SK-N-SH (cell line): ENCODE data around the gene DSG2. TPM values are rescaled to one million over a fixed set of nuclear protein-coding genes. Genes with fewer than 3 reads are reported as not detected.

Experiments
- CTCF ChIA-PET: fragments of 300-600, 350-600 bp; formaldehyde crosslinking; extraction: SDS; loops from one replicate; lab custom pipeline; 2021; lab: Yijun Ruan, JAX
- POLR2A ChIA-PET: fragments of 350-600 bp; sonication (Branson Sonifier 250); formaldehyde crosslinking; extraction: SDS; loops from one replicate; lab custom pipeline; 2020; ENCODE audit warnings: antibody characterized with exemption, inconsistent platforms; lab: Yijun Ruan, JAX
- DNase-seq: peaks from one replicate; pipeline ENCODE4 v3.0.0; 2012
- H2AFZ ChIP-seq: fragments of 200-600 bp; sonication (generic); 2 replicates; pipeline ENCODE4 v1.8.1; 2016; ENCODE audit warnings: antibody characterized with exemption, mild to moderate bottlenecking, low read depth
- H3F3A ChIP-seq: fragments of 200-600 bp; sonication (generic); replicated peaks from 2 replicates; pipeline ENCODE3; 2016; ENCODE audit warnings: antibody characterized with exemption, mild to moderate bottlenecking; ENCODE audit not compliant: insufficient read depth
- H3K27ac ChIP-seq, 2 experiments: fragments of 200-500 bp in 1 of 2; fragments of 200-600 bp in 1 of 2; sonication (Bioruptor generic) in 1 of 2; sonication (generic), shearing (Covaris generic) in 1 of 2; 2 replicates each; pipeline versions ENCODE4 v1.5.1 to v1.6.1; 2014 to 2016; ENCODE audit warnings: low read depth in 2 of 2, inconsistent platforms in 1 of 2, low read length in 1 of 2, mild to moderate bottlenecking in 1 of 2, mixed read lengths in 1 of 2
- H3K27me3 ChIP-seq: fragments of 200-600 bp; sonication (generic), shearing (Covaris generic); 2 replicates; pipeline ENCODE4 v1.6.1; 2016; ENCODE audit warnings: mixed run types; ENCODE audit not compliant: insufficient read depth
- H3K36me3 ChIP-seq, 2 experiments: fragments of 200-500 bp in 1 of 2; fragments of 200-600 bp in 1 of 2; sonication (Bioruptor generic) in 1 of 2; sonication (generic) in 1 of 2; replicated peaks in 1 of 2; 2 replicates each; pipeline versions ENCODE3 to v1.5.1; 2014 to 2016; ENCODE audit warnings: low read length in 1 of 2, mild to moderate bottlenecking in 1 of 2; ENCODE audit not compliant: insufficient read depth in 2 of 2, control insufficient read depth in 1 of 2
- H3K4me1 ChIP-seq, 2 experiments: fragments of 200-500 bp in 1 of 2; fragments of 200-600 bp in 1 of 2; sonication (Bioruptor generic) in 1 of 2; sonication (generic), shearing (Covaris generic) in 1 of 2; 2 replicates each; pipeline versions ENCODE4 v1.5.1 to v1.6.1; 2014 to 2016; ENCODE audit warnings: low read depth in 1 of 2, low read length in 1 of 2, mixed run types in 1 of 2; ENCODE audit not compliant: insufficient read depth in 2 of 2, control insufficient read depth in 1 of 2
- H3K4me2 ChIP-seq: fragments of 200-600 bp; sonication (generic), shearing (Covaris generic); 2 replicates; pipeline ENCODE4 v1.6.1; 2017; ENCODE audit warnings: mixed run types
- H3K4me3 ChIP-seq, 2 experiments: fragments of 200-500 bp in 1 of 2; fragments of 200-600 bp in 1 of 2; sonication (Bioruptor generic) in 1 of 2; sonication (generic), shearing (Covaris generic) in 1 of 2; 2 replicates each; pipeline versions ENCODE4 v1.5.1 to v1.8.1; 2014 to 2016; ENCODE audit warnings: low read depth in 2 of 2, inconsistent platforms in 1 of 2, low read length in 1 of 2, mild to moderate bottlenecking in 1 of 2, mixed read lengths in 1 of 2, moderate library complexity in 1 of 2
- H3K79me2 ChIP-seq: fragments of 200-600 bp; sonication (generic); 2 replicates; pipeline ENCODE4 v1.8.1; 2017; ENCODE audit warnings: mild to moderate bottlenecking; ENCODE audit not compliant: insufficient read depth
- H3K9ac ChIP-seq: fragments of 200-600 bp; sonication (generic); 2 replicates; pipeline ENCODE4 v1.6.1; 2017; ENCODE audit warnings: mixed run types
- H3K9me2 ChIP-seq: fragments of 200-600 bp; sonication (generic); 2 replicates; pipeline ENCODE4 v1.6.1; 2017; ENCODE audit warnings: mixed run types
- H3K9me3 ChIP-seq: fragments of 200-600 bp; sonication (generic); 2 replicates; pipeline ENCODE4 v1.6.1; 2017; ENCODE audit warnings: mixed run types, mild to moderate bottlenecking, moderate library complexity
- H4K20me1 ChIP-seq: fragments of 200-600 bp; sonication (generic); 2 replicates; pipeline ENCODE4 v1.6.1; 2017; ENCODE audit warnings: mild to moderate bottlenecking, mixed run types; ENCODE audit not compliant: insufficient read depth
- ELF1 ChIP-seq: IDR thresholded peaks from 2 replicates; pipeline ENCODE4 v1.4.0; 2012
- FOSL2 ChIP-seq: IDR thresholded peaks from 2 replicates; pipeline ENCODE4 v1.4.0; 2012; ENCODE audit warnings: low read depth, mild to moderate bottlenecking, moderate library complexity, borderline replicate concordance
- FOXM1 ChIP-seq: IDR thresholded peaks from 2 replicates; pipeline ENCODE4 v1.4.0; 2012; ENCODE audit warnings: low read depth, mild to moderate bottlenecking
- JUND ChIP-seq: IDR thresholded peaks from 2 replicates; pipeline ENCODE4 v1.4.0; 2012
- MEF2A ChIP-seq: IDR thresholded peaks from 2 replicates; pipeline ENCODE4 v1.4.0; 2012; ENCODE audit warnings: low read depth, borderline replicate concordance
- NFIC ChIP-seq: IDR thresholded peaks from 2 replicates; pipeline ENCODE4 v1.4.0; 2012; ENCODE audit warnings: borderline replicate concordance
- NRF1 ChIP-seq: IDR thresholded peaks from 2 replicates; pipeline ENCODE4 v1.6.1; 2012; ENCODE audit warnings: low read depth, mild to moderate bottlenecking, low read length
- SIN3A ChIP-seq: IDR thresholded peaks from 2 replicates; pipeline ENCODE4 v1.6.1; 2012; ENCODE audit warnings: low read depth, mild to moderate bottlenecking, low read length, moderate library complexity, borderline replicate concordance
- YY1 ChIP-seq: IDR thresholded peaks from 2 replicates; pipeline ENCODE4 v1.4.0; 2012; ENCODE audit warnings: low read depth, mild to moderate bottlenecking
- WGBS: methylation state at CpG from one replicate; pipeline ENCODE4 v1.1.6; 2017; ENCODE audit warnings: low lambda C conversion rate; 5-methylcytosine and 5-hydroxymethylcytosine counted together
- polyA plus RNA-seq, 3 experiments: library from polyadenylated mRNA; depleted of rRNA; stranded (reverse); fragments of >200 nt; gene quantifications; 2 replicates each; pipeline ENCODE4 v1.2.3, GENCODE V29; 2012
- TF ChIP-seq, protein P1 (sequence below): IDR thresholded peaks from 2 replicates; pipeline ENCODE4 v1.4.0; 2012; ENCODE audit warnings: low read depth, borderline replicate concordance
- TF ChIP-seq, protein P2 (sequence below): IDR thresholded peaks from 2 replicates; pipeline ENCODE4 v1.4.0; 2012; ENCODE audit warnings: low read depth
- TF ChIP-seq, protein P3 (sequence below): IDR thresholded peaks from 2 replicates; pipeline ENCODE4 v1.4.0; 2012; ENCODE audit warnings: low read depth, borderline replicate concordance

Gene DSG2
- polyA plus RNA-seq, 1 of the 3 experiments (the other 2 are of a cell fraction): not detected

- peaks cover 14% of the 10 kb centered on the region for H3K27me3 ChIP-seq
- ChIA-PET CTCF (no interaction called here), POLR2A (no interaction called here)
Observed at GRCh38 chr18:31451625-31452024, 46.4 kb upstream of the DSG2 start.

DNA sequence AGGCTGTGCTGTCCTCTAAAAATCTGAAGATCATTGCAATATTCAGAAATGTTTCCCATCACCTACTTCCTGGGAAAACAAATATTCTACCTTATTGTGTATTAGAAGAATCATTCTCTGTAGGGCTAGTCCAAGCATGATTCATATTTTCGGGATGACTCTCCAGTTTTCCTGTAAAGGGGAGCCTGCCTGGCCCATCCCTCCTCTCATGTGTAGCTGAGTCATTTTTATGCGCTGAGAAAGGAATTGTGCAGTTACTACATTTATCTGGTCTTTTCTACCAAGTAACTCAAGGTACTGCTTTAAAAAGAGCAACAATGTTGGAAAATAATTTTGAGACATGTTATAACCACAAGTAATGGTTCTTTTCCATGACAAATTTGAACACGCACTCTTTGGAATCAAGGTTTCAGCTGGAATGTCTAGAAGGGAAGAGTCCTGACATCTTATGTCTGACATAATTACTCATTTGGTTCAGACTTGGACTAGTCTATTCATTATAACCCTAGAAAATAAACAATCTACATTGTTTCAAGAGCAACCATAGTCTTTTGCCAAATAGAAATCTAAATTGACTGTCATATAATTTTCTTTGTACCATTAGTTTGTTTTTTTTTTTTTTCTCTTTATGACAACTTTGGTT is 43.8 kb upstream of the DSG2 start:
- H3K4me2 ChIP-seq: peak overlapping the region; percentile 8; the same call in 1 of the 2 replicates
- TF ChIP-seq SIN3A (no peak), FOXM1 (no peak), YY1 (no peak), FOSL2 (peak; percentile 80; the same call in 1 of the 2 replicates), NRF1 (no peak), MEF2A (no peak), JUND (peak; percentile 67), NFIC (no peak)
- no peaks in the 10 kb centered on the region for H3K9me3 ChIP-seq
- ChIA-PET POLR2A (no interaction called here), CTCF (interaction anchor here (0.8 kb wide), 1 partner anchor 40 kb away, joined by 3 read pairs; no protein-coding TSS in a partner anchor)
- no peaks in the 10 kb centered on the region for H3K4me1 ChIP-seq
- WGBS: 22% methylated on average over 3 of the region's 3 CpGs
- H3K36me3 ChIP-seq: no peaks in the 10 kb centered on the region
- DNase-seq: no peak
- H2AFZ ChIP-seq: peak overlapping the region; percentile 28; the same call in 1 of the 2 replicates
- H4K20me1 ChIP-seq: no peaks in the 10 kb centered on the region
- no peaks in the 10 kb centered on the region for H3K79me2 ChIP-seq
- H3K27ac ChIP-seq: peak overlapping the region in 1 of 2 experiments; percentile 34; a peak in 2 of 4 replicates
- H3F3A ChIP-seq: peaks cover 6% of the 10 kb centered on the region
- peaks cover 15% of the 10 kb centered on the region; the same call in 1 of the 2 replicates for H3K27me3 ChIP-seq
- no peaks in the 10 kb centered on the region for H3K9me2 ChIP-seq
- no peak overlapping the region for H3K4me3 ChIP-seq
- no peak overlapping the region for H3K9ac ChIP-seq

More at GRCh38 chr18:31451625-31452024, 46.4 kb upstream of the DSG2 start:
- no peak overlapping the region for H3K4me3 ChIP-seq
- H3K36me3 ChIP-seq: no peaks in the 10 kb centered on the region
- H3K9ac ChIP-seq: no peak overlapping the region
- peaks cover 6% of the 10 kb centered on the region for H3F3A ChIP-seq
- no peak overlapping the region for H3K4me2 ChIP-seq
- H2AFZ ChIP-seq: no peak overlapping the region
- TF ChIP-seq, protein P1, sequence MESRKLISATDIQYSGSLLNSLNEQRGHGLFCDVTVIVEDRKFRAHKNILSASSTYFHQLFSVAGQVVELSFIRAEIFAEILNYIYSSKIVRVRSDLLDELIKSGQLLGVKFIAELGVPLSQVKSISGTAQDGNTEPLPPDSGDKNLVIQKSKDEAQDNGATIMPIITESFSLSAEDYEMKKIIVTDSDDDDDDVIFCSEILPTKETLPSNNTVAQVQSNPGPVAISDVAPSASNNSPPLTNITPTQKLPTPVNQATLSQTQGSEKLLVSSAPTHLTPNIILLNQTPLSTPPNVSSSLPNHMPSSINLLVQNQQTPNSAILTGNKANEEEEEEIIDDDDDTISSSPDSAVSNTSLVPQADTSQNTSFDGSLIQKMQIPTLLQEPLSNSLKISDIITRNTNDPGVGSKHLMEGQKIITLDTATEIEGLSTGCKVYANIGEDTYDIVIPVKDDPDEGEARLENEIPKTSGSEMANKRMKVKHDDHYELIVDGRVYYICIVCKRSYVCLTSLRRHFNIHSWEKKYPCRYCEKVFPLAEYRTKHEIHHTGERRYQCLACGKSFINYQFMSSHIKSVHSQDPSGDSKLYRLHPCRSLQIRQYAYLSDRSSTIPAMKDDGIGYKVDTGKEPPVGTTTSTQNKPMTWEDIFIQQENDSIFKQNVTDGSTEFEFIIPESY: no peak
- TF ChIP-seq, protein P2, sequence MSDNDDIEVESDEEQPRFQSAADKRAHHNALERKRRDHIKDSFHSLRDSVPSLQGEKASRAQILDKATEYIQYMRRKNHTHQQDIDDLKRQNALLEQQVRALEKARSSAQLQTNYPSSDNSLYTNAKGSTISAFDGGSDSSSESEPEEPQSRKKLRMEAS: no peak
- TF ChIP-seq ELF1 (no peak), NRF1 (no peak)
- TF ChIP-seq, protein P3, sequence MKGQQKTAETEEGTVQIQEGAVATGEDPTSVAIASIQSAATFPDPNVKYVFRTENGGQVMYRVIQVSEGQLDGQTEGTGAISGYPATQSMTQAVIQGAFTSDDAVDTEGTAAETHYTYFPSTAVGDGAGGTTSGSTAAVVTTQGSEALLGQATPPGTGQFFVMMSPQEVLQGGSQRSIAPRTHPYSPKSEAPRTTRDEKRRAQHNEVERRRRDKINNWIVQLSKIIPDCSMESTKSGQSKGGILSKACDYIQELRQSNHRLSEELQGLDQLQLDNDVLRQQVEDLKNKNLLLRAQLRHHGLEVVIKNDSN: no peak
- H3K9me2 ChIP-seq: no peaks in the 10 kb centered on the region
- H3K9me3 ChIP-seq: no peaks in the 10 kb centered on the region
- no peaks in the 10 kb centered on the region for H4K20me1 ChIP-seq
- H3K27ac ChIP-seq: no peak overlapping the region
- H3K4me1 ChIP-seq: no peaks in the 10 kb centered on the region
- DNase-seq: no peak
- WGBS: 11% methylated on average over 1 of the region's 1 CpG
- no peaks in the 10 kb centered on the region for H3K79me2 ChIP-seq
